Neural cell (in vitro differentiated cells): ENCODE results near the gene ZFYVE28. TPM values are rescaled to one million over a fixed set of nuclear protein-coding genes. Genes with fewer than 3 reads are reported as not detected.

Experiments
- H2AFZ ChIP-seq: fragments of 200-600, 300-800 bp; sonication (generic), shearing (Covaris generic); 2 replicates; pipeline ENCODE4 v1.6.0; 2014; ENCODE audit warnings: low read depth, mild to moderate bottlenecking, antibody characterized with exemption, low read length, moderate library complexity
- H3F3A ChIP-seq: fragments of 200-600 bp; shearing (Covaris generic); 2 replicates; pipeline ENCODE4 v1.6.1; 2016; ENCODE audit warnings: mild to moderate bottlenecking, moderate library complexity, mixed read lengths, antibody characterized with exemption, low read length; ENCODE audit not compliant: insufficient read depth, poor library complexity, severe bottlenecking
- H3K27ac ChIP-seq: fragments of 200-600, 300-800 bp; sonication (generic), shearing (Covaris generic); 2 replicates; pipeline ENCODE4 v1.5.1; 2014; ENCODE audit warnings: mild to moderate bottlenecking, low read length, moderate library complexity
- H3K27me3 ChIP-seq: fragments of 300-800, 200-600 bp; sonication (generic), shearing (Covaris generic); 2 replicates; pipeline ENCODE4 v1.6.0; 2014; ENCODE audit warnings: mild to moderate bottlenecking, low read depth, low read length, moderate library complexity; ENCODE audit not compliant: insufficient read depth
- H3K36me3 ChIP-seq: fragments of 300-800, 200-600 bp; sonication (generic), shearing (Covaris generic); 2 replicates; pipeline ENCODE4 v1.5.1; 2014; ENCODE audit warnings: mild to moderate bottlenecking, antibody characterized with exemption, low read length, moderate library complexity; ENCODE audit not compliant: insufficient read depth
- H3K4me2 ChIP-seq: fragments of 300-800, 200-600 bp; sonication (generic), shearing (Covaris generic); 2 replicates; pipeline ENCODE4 v1.6.0; 2014; ENCODE audit warnings: mild to moderate bottlenecking, low read length
- H3K4me3 ChIP-seq: fragments of 300-800, 200-600 bp; sonication (generic), shearing (Covaris generic); 2 replicates; pipeline ENCODE4 v1.5.1; 2014; ENCODE audit warnings: mild to moderate bottlenecking, low read length, moderate library complexity
- H3K79me2 ChIP-seq: fragments of 200-600 bp; shearing (Covaris generic); replicated peaks from 2 replicates; pipeline ENCODE4 v1.6.0; 2014; ENCODE audit warnings: mild to moderate bottlenecking, low read length, moderate library complexity; ENCODE audit not compliant: insufficient read depth
- H3K9ac ChIP-seq: fragments of 300-800, 200-600 bp; sonication (generic), shearing (Covaris generic); 2 replicates; pipeline ENCODE4 v1.6.1; 2016; ENCODE audit warnings: mild to moderate bottlenecking, low read length, mixed read lengths
- H3K9me2 ChIP-seq: fragments of 200-600 bp; shearing (Covaris generic); 2 replicates; pipeline ENCODE4 v1.6.1; 2016; ENCODE audit warnings: mild to moderate bottlenecking, low read length, mixed read lengths; ENCODE audit not compliant: insufficient read depth
- H3K9me3 ChIP-seq: fragments of 200-600, 300-800 bp; sonication (generic), shearing (Covaris generic); 2 replicates; pipeline ENCODE4 v1.6.1; 2016; ENCODE audit warnings: mild to moderate bottlenecking, mixed run types, low read length, moderate library complexity, mixed read lengths
- H4K20me1 ChIP-seq: fragments of 200-600 bp; shearing (Covaris generic); 2 replicates; pipeline ENCODE4 v1.6.1; 2016; ENCODE audit warnings: mild to moderate bottlenecking, mixed run types; ENCODE audit not compliant: insufficient read depth
- EP300 ChIP-seq: fragments of 450-650 bp; conservative IDR thresholded peaks from 2 replicates; pipeline ENCODE4 v1.6.1; 2014; ENCODE audit warnings: antibody characterized with exemption, mild to moderate bottlenecking, moderate library complexity; ENCODE audit not compliant: poor library complexity, severe bottlenecking
- EZH2 ChIP-seq: fragments of 200-600, 300-800 bp; shearing (Covaris generic), sonication (generic); IDR thresholded peaks from 2 replicates; pipeline ENCODE4 v1.6.1; 2014; ENCODE audit warnings: antibody characterized with exemption, low read length, borderline replicate concordance, mild to moderate bottlenecking; ENCODE audit not compliant: insufficient read depth, poor library complexity, severe bottlenecking
- MXI1 ChIP-seq: fragments of 450-650 bp; conservative IDR thresholded peaks from 2 replicates; pipeline ENCODE4 v1.6.1; 2014; ENCODE audit warnings: antibody characterized with exemption, mild to moderate bottlenecking; ENCODE audit not compliant: poor library complexity, severe bottlenecking
- POLR2AphosphoS5 ChIP-seq: IDR thresholded peaks from 2 replicates; pipeline ENCODE4 v1.6.1; 2012
- RAD21 ChIP-seq: fragments of 450-650 bp; conservative IDR thresholded peaks from 2 replicates; pipeline ENCODE4 v1.6.1; 2014; ENCODE audit warnings: antibody characterized with exemption, mild to moderate bottlenecking, moderate library complexity
- SMC3 ChIP-seq: fragments of 450-650 bp; conservative IDR thresholded peaks from 2 replicates; pipeline ENCODE4 v1.6.1; 2014; ENCODE audit warnings: antibody characterized with exemption, mild to moderate bottlenecking, moderate library complexity; ENCODE audit not compliant: poor library complexity
- TAF1 ChIP-seq: IDR thresholded peaks from 2 replicates; pipeline ENCODE4 v1.6.1; 2012; ENCODE audit warnings: low read depth
- polyA plus RNA-seq: library from polyadenylated mRNA; depleted of rRNA; stranded (reverse); fragments of >200 nt; gene quantifications from 2 replicates; pipeline ENCODE4 v1.2.3, GENCODE V29; 2014
- TF ChIP-seq, protein P1 (sequence below): IDR thresholded peaks from 2 replicates; pipeline ENCODE4 v1.6.1; 2012; ENCODE audit warnings: borderline replicate concordance
- TF ChIP-seq, protein P2 (sequence below): fragments of 450-650 bp; IDR thresholded peaks from 2 replicates; pipeline ENCODE4 v1.5.1; 2014; ENCODE audit warnings: antibody characterized with exemption, mild to moderate bottlenecking, moderate library complexity; ENCODE audit not compliant: poor library complexity, severe bottlenecking

ZFYVE28 gene
- polyA plus RNA-seq, 1 donor from 2014 or later, result 2.4 TPM

DNA sequence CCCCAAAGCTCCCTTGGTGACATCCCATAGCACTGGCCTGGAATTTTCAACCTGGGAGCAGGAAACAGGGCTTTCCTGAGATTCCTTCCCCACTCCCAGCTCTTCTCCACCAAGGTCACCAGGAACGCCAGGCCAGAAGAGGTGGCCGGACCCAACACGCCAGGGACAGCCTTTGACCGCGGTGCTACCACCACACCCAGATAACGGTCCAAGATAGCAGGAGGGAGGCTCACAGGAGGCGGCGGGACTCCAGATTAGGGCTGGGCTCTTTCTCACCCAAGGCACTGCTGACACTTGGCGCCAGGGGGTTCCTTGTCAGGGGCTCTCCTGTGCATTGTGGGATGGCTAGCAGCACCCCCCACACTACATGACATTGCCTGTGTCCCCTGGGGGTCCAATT is 22.9 kb downstream of the ZFYVE28 start:
- no peaks in the 10 kb centered on the region for H3K79me2 ChIP-seq
- no peak overlapping the region for H3K4me3 ChIP-seq
- H3K9me3 ChIP-seq, result no peaks in the 10 kb centered on the region
- H3K9me2 ChIP-seq, result no peaks in the 10 kb centered on the region
- H3K9ac ChIP-seq, result no peak overlapping the region
- no peak overlapping the region for H3K27ac ChIP-seq
- H3K36me3 ChIP-seq, result no peaks in the 10 kb centered on the region
- TF ChIP-seq EZH2, result no peak
- TF ChIP-seq POLR2AphosphoS5, result no peak
- TF ChIP-seq TAF1, result no peak
- TF ChIP-seq MXI1, result no peak
- TF ChIP-seq, protein P1, sequence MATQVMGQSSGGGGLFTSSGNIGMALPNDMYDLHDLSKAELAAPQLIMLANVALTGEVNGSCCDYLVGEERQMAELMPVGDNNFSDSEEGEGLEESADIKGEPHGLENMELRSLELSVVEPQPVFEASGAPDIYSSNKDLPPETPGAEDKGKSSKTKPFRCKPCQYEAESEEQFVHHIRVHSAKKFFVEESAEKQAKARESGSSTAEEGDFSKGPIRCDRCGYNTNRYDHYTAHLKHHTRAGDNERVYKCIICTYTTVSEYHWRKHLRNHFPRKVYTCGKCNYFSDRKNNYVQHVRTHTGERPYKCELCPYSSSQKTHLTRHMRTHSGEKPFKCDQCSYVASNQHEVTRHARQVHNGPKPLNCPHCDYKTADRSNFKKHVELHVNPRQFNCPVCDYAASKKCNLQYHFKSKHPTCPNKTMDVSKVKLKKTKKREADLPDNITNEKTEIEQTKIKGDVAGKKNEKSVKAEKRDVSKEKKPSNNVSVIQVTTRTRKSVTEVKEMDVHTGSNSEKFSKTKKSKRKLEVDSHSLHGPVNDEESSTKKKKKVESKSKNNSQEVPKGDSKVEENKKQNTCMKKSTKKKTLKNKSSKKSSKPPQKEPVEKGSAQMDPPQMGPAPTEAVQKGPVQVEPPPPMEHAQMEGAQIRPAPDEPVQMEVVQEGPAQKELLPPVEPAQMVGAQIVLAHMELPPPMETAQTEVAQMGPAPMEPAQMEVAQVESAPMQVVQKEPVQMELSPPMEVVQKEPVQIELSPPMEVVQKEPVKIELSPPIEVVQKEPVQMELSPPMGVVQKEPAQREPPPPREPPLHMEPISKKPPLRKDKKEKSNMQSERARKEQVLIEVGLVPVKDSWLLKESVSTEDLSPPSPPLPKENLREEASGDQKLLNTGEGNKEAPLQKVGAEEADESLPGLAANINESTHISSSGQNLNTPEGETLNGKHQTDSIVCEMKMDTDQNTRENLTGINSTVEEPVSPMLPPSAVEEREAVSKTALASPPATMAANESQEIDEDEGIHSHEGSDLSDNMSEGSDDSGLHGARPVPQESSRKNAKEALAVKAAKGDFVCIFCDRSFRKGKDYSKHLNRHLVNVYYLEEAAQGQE, result no peak
- TF ChIP-seq SMC3, result no peak
- TF ChIP-seq, protein P2, sequence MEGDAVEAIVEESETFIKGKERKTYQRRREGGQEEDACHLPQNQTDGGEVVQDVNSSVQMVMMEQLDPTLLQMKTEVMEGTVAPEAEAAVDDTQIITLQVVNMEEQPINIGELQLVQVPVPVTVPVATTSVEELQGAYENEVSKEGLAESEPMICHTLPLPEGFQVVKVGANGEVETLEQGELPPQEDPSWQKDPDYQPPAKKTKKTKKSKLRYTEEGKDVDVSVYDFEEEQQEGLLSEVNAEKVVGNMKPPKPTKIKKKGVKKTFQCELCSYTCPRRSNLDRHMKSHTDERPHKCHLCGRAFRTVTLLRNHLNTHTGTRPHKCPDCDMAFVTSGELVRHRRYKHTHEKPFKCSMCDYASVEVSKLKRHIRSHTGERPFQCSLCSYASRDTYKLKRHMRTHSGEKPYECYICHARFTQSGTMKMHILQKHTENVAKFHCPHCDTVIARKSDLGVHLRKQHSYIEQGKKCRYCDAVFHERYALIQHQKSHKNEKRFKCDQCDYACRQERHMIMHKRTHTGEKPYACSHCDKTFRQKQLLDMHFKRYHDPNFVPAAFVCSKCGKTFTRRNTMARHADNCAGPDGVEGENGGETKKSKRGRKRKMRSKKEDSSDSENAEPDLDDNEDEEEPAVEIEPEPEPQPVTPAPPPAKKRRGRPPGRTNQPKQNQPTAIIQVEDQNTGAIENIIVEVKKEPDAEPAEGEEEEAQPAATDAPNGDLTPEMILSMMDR, result no peak
- TF ChIP-seq RAD21, result no peak
- no peak for TF ChIP-seq EP300
- no peak overlapping the region for H2AFZ ChIP-seq
- H4K20me1 ChIP-seq, result no peaks in the 10 kb centered on the region
- no peaks in the 10 kb centered on the region for H3K27me3 ChIP-seq
- no peak overlapping the region for H3K4me2 ChIP-seq
- H3F3A ChIP-seq, result no peaks in the 10 kb centered on the region

DNA sequence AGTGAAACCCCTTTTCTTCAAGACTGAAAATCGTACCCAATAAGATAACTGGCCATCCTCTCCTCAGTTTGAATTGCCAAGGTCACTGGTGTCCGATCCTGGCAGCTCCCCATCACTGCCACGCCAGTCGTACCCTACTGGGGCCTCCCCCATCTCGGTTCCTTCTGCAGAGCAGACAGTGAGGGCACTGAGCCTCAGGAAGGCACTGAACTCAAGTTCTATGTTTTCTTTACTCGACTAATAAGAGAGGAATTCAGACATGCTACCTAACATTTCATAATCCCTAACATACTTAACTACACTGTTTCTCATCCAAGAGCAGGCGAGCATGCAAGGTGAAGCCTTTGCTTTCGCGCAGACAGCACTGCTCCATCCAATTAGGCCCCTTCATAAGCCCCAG is 23.4 kb downstream of the ZFYVE28 start:
- no peak overlapping the region for H2AFZ ChIP-seq
- TF ChIP-seq, protein P1, result no peak
- TF ChIP-seq MXI1 (no peak), EZH2 (no peak), RAD21 (no peak), TAF1 (no peak)
- H3K4me3 ChIP-seq, result no peak overlapping the region
- H3K9me3 ChIP-seq, result no peaks in the 10 kb centered on the region
- no peak overlapping the region for H3K4me2 ChIP-seq
- no peaks in the 10 kb centered on the region for H3K27me3 ChIP-seq
- H3K36me3 ChIP-seq, result no peaks in the 10 kb centered on the region
- no peak overlapping the region for H3K27ac ChIP-seq
- no peaks in the 10 kb centered on the region for H3F3A ChIP-seq
- no peaks in the 10 kb centered on the region for H3K9me2 ChIP-seq
- H3K79me2 ChIP-seq, result no peaks in the 10 kb centered on the region
- no peaks in the 10 kb centered on the region for H4K20me1 ChIP-seq
- no peak overlapping the region for H3K9ac ChIP-seq
